GM21529 (cell line): ENCODE results near the gene KIF5A.
"Not testable (repeated sequence)": the region's sequence is repeated elsewhere in the genome, so short reads cannot be mapped to it uniquely, and the experiment has no call there.

ENCODE experiments used
- ATAC-seq: cut with Tn5 transposase; IDR thresholded peaks from one replicate; pipeline ENCODE4 v1.9.1; 2021; ENCODE audit not compliant: unreplicated experiment

The KIF5A gene

DNA sequence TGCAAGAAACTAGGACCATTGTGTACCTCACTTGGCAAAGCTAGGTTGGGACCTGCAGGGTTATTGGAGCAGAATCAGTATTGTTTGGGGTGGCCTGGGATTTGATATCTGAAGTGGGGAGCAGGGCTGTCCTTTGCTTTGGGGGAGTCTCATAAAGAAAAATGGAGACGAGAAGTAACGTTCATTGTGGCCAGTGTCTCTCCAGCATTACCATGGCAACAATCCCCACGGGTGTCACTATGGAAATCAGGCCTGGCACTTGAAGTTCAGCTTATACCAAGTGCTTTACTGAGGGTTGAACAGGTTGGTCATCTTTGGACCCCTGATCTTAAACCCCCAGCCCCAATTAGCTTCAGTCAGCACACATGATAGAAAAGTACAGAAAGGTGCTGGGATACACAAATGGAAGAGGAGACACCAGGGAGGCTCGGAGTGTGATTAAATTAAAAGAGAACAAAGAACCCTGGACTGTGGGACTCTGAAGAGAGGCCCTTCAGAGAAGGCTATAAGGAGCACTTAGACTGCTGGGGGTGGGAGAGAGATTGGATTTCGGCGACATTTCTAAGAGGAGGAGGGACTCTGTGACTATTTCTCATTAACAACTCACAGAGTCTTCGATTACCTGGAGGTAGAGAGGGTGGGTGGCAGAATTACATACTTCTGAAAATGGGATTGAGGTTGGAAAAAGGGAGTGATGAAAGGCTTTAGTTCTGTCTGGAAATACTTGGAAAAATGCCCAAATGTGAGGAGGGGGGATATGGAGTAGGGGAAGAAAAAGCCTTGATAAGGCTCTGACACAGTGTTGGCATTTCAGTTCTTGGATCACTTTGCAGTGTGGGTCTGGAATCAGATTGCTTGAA lies 3.7 kb downstream of the KIF5A start:
- no peak for ATAC-seq

GRCh38 chr12:57554453-57554852 lies 4.6 kb downstream of the KIF5A start:
- ATAC-seq: no peak

DNA sequence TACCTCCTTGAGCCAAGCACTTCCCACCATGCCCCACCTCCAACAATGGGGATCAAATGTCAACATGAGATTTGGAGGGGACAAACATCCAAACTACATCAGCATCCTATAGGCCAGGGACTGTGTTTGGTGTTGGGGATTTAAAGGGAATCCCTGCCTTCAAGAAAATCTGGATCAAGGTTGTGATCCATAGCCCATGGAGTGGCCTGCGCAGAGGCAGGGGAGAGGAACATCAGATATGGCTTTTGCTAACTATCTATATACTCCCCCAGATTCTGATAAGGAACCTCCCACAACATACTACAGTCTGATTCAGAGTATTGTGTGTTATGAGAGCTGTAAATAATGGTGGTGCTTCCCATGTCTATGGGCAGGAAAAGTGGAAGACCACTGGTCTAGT lies 5.1 kb downstream of the KIF5A start:
- ATAC-seq: no peak

DNA sequence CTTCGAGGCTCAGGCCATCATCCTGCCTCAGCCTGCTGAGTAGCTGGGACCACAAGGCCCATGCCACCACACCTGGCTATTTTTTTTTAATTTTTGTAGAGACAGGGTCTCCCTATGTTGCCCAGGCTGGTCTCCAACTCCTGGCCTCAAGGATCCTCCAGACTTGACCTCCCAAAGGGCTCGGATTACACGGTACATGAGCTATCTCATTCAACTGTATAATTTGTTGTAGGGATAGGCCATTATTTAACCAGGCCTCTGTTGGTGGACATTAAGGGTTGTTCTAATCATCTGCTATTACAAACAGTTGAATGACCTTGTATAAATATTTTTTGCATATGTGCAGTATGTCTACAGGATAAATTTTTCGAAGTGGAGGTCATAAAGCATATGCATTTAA lies 9.0 kb downstream of the KIF5A start:
- ATAC-seq: no peak

GRCh38 chr12:57560516-57560915 lies 10.7 kb downstream of the KIF5A start:
- no peak for ATAC-seq

DNA sequence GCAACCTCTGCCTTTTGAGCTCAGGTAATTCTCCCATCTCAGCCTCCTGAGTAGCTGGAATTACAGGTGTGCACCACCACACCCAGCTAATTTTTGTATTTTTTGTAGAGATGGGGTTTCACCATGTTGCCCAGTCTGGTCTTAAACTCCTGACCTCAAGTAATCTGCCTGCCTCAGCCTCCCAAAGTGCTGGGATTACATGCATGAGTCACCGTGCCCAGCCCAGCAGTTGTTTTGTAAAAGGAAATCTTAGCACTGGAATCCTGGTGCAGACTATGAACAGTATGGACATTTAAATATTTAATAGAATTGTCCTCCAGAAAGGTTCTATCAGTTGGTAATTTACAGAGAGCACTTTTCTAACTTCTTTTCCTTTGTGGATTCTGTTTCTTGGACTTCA lies 11.3 kb downstream of the KIF5A start:
- not testable (repeated sequence) for ATAC-seq

GRCh38 chr12:57563358-57563757 lies 13.5 kb downstream of the KIF5A start:
- no peak for ATAC-seq

DNA sequence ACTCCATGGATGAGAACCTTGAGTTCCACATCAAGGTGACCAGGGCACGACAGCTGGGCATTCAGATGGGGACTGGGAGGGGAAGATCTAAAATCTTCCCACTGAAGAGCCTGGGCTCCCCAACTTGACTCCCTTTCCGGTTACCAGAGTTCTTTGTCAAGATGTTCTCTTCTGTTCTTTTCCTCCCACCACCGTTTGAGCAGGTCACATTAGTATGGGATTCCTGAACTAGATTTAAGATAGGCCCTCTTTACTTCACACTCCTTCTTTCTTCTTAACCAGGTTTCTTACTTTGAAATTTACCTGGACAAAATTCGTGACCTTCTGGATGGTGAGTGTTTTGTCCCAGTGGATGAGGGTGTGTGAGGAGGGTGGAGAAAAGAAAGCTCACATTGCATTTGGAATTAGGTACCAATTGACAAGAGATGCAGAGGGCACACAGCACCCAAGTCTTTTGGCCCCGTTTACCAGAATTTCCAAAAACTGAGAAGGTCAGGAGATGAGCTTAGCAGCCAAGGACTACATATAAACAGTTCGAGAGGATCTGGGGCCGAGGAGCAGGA lies 14.4 kb downstream of the KIF5A start:
- no peak for ATAC-seq

DNA sequence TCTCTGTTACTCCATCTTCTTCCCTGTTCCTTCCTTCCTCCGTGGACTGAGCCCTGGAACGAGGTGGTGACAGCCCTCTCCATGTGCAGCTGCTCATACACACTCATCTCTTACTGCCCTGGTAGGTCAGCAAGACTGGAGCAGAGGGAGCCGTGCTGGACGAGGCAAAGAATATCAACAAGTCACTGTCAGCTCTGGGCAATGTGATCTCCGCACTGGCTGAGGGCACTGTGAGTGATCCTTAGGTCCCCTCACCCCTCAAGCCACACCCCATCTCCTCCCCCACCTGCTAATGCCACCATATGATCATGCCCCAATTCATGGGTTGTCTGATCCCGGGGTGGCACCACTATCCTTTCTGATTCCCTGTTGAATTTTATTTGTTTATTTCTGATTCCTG lies 19.0 kb downstream of the KIF5A start:
- no peak for ATAC-seq

GRCh38 chr12:57569858-57570257 lies 20.0 kb downstream of the KIF5A start:
- ATAC-seq: no peak

DNA sequence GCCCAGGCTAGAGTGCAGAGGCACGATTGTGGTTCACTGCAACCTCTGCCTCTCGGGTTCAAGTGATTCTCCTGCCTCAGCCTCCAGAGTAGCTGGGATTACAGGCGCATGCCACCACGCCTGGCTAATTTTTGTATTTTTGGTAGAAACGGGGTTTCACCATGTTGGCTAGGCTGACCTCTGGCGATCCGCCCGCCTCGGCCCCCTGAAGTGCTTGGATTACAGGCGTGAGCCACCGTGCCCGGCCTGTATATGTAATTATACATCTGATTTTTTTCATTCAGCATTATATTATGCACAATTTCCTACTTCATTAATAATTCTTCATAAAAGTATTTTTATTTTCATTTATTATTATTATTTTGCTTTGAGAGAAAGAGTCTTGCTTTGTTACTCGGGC lies 20.6 kb downstream of the KIF5A start:
- ATAC-seq: not testable (repeated sequence)

DNA sequence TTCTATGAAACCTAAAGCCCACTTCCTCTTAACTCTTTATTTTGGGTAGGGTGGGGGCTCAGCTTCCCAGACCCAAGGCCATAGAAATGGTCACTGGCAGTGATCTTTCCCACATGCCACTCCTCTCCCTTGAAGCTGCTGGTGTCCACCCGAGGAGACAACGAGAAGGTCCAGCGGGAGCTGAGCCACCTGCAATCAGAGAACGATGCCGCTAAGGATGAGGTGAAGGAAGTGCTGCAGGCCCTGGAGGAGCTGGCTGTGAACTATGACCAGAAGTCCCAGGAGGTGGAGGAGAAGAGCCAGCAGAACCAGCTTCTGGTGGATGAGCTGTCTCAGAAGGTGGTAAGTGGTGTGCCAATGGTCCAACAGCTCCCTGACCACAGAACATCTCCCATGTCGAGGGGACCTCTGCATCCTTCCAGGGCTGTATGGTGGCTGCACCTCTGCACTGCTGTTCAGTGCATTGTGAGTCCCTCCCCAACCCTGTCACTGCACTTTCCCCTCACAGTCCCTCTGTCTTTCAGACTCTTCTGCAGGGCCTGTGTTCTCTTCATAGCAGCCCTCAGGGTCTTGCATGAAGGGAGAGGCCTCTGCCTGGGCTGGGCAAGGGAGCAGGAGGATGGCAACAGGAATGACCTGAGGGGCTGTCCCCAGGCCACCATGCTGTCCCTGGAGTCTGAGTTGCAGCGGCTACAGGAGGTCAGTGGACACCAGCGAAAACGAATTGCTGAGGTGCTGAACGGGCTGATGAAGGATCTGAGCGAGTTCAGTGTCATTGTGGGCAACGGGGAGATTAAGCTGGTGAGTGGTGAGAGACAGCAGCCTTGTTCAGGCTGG lies 22.3 kb downstream of the KIF5A start:
- no peak for ATAC-seq

- ATAC-seq: no peak
Observed at GRCh38 chr12:57574795-57575194, 25.0 kb downstream of the KIF5A start.

- ATAC-seq: no peak
Observed at GRCh38 chr12:57575771-57576612, 26.1 kb downstream of the KIF5A start.

DNA sequence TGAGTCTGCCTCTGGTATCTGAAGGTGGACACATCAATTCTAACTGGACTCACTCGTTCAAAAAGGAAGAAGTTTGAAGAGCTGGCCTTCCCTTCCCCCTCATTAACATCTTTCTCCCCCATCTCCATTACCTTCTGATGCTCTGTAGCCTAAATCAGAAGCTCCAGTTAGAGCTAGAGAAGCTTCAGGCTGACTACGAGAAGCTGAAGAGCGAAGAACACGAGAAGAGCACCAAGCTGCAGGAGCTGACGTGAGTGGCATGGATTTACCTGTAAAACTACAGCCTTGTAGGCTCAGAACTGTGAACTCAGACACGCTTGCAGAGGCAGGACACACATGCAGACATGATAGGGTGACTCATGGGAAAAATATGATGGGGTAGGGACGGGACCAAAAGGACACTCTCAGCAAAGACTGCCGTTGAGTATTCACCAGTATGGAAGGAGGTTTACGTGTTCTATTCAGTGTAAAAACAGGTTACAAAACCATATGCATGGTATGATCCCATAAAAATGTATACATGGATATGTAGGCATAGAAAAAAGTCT lies 26.8 kb downstream of the KIF5A start:
- no peak for ATAC-seq

- no peak for ATAC-seq
Observed at GRCh38 chr12:57577981-57578758, 28.3 kb downstream of the KIF5A start.

GRCh38 chr12:57579011-57579410 lies 29.2 kb downstream of the KIF5A start:
- ATAC-seq: no peak

- no peak for ATAC-seq
Observed at GRCh38 chr12:57579677-57580465, 30.0 kb downstream of the KIF5A start.

DNA sequence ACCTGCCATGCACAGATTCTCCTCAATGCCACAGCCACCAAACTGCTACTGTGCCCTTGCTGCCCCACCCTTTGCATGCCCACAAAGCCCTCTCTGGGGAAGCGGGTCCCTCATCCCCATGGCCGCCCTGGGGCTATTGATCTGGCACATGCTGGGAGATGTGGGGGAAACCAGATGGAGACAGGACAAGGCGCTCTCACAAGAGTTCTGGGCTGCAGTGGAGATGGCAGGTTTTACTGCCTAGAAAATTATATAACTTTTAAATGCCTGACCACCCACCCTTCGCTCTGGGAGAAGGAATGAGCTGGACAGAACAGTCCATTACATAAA lies 30.6 kb downstream of the KIF5A start:
- ATAC-seq: no peak
